Measurements from ENCODE around the gene ALKBH5.

Gene ALKBH5

GRCh38 chr17:18217412-18218015 is 33.9 kb downstream of the ALKBH5 start:
- no peaks in the 10 kb centered on the region for H3K27me3 ChIP-seq (ENCODE audit: insufficient read depth, poor library complexity, severe bottlenecking)
- DNase-seq (ENCODE audit: low spot score) (no peak), ATAC-seq (ENCODE audit: low read depth) (peak; percentile 83)
- no peaks in the 10 kb centered on the region for H3K9me3 ChIP-seq (ENCODE audit: severe bottlenecking)
- no peak overlapping the region for H3K27ac ChIP-seq (ENCODE audit: poor library complexity, severe bottlenecking)
- no peaks in the 10 kb centered on the region for H3K4me1 ChIP-seq (ENCODE audit: insufficient read depth, poor library complexity, severe bottlenecking)
- H3K4me3 ChIP-seq (ENCODE audit: severe bottlenecking), result no peak overlapping the region
- no peaks in the 10 kb centered on the region for H3K36me3 ChIP-seq (ENCODE audit: low read depth)
- peak; percentile 92 for TF ChIP-seq CTCF (IDR thresholded peaks at IDR 0.05; ENCODE audit: poor library complexity, severe bottlenecking)

GRCh38 chr17:18218756-18219415 is 35.3 kb downstream of the ALKBH5 start:
- H3K27me3 ChIP-seq (ENCODE audit: insufficient read depth, poor library complexity, severe bottlenecking), result no peaks in the 10 kb centered on the region

GRCh38 chr17:18224053-18224386 is 40.4 kb downstream of the ALKBH5 start:
- no peaks in the 10 kb centered on the region for H3K27me3 ChIP-seq (ENCODE audit: insufficient read depth, poor library complexity, severe bottlenecking)
- TF ChIP-seq CTCF (IDR thresholded peaks at IDR 0.05; ENCODE audit: poor library complexity, severe bottlenecking), result no peak
- DNase-seq (ENCODE audit: low spot score), result no peak
- H3K36me3 ChIP-seq (ENCODE audit: low read depth), result no peaks in the 10 kb centered on the region
- H3K9me3 ChIP-seq (ENCODE audit: severe bottlenecking), result no peaks in the 10 kb centered on the region
- H3K27ac ChIP-seq (ENCODE audit: poor library complexity, severe bottlenecking), result no peak overlapping the region
- no peak overlapping the region for H3K4me3 ChIP-seq (ENCODE audit: severe bottlenecking)
- H3K4me1 ChIP-seq (ENCODE audit: insufficient read depth, poor library complexity, severe bottlenecking), result no peaks in the 10 kb centered on the region
- no peak for ATAC-seq (ENCODE audit: low read depth)

More at GRCh38 chr17:18218756-18219415, 35.3 kb downstream of the ALKBH5 start:
- Histone ChIP-seq H3K4me3 (ENCODE audit: severe bottlenecking) (no peak overlapping the region), H3K36me3 (ENCODE audit: low read depth) (no peaks in the 10 kb centered on the region), H3K27ac (ENCODE audit: poor library complexity, severe bottlenecking) (no peak overlapping the region), H3K4me1 (ENCODE audit: insufficient read depth, poor library complexity, severe bottlenecking) (no peaks in the 10 kb centered on the region), H3K9me3 (ENCODE audit: severe bottlenecking) (no peaks in the 10 kb centered on the region)
- DNase-seq (ENCODE audit: low spot score) (no peak), ATAC-seq (ENCODE audit: low read depth) (no peak; the same call in 2 of the 3 replicates)
- TF ChIP-seq CTCF (IDR thresholded peaks at IDR 0.05; ENCODE audit: poor library complexity, severe bottlenecking), result no peak

GRCh38 chr17:18224387-18225120 is 40.9 kb downstream of the ALKBH5 start:
- no peaks in the 10 kb centered on the region for H3K27me3 ChIP-seq (ENCODE audit: insufficient read depth, poor library complexity, severe bottlenecking)
- no peak for TF ChIP-seq CTCF (IDR thresholded peaks at IDR 0.05; ENCODE audit: poor library complexity, severe bottlenecking)

More at GRCh38 chr17:18224387-18225120, 40.9 kb downstream of the ALKBH5 start:
- Histone ChIP-seq H3K4me1 (ENCODE audit: insufficient read depth, poor library complexity, severe bottlenecking) (no peaks in the 10 kb centered on the region), H3K27ac (ENCODE audit: poor library complexity, severe bottlenecking) (no peak overlapping the region), H3K36me3 (ENCODE audit: low read depth) (no peaks in the 10 kb centered on the region), H3K9me3 (ENCODE audit: severe bottlenecking) (no peaks in the 10 kb centered on the region), H3K4me3 (ENCODE audit: severe bottlenecking) (peak overlapping the region; percentile 59)
- ATAC-seq (ENCODE audit: low read depth) (no peak), DNase-seq (ENCODE audit: low spot score) (peak; percentile 51)

All from RWPE2 (cell line).